NCI-H2171 (cell line): ENCODE measurements around the gene COBL.

Experiments
- DNase-seq: peaks from one replicate; lab custom pipeline; 2025; lab: John Stamatoyannopoulos, UW

The COBL gene

GRCh38 chr7:51307651-51308210 is 8.9 kb downstream of the COBL start:
- no peak for DNase-seq

DNA sequence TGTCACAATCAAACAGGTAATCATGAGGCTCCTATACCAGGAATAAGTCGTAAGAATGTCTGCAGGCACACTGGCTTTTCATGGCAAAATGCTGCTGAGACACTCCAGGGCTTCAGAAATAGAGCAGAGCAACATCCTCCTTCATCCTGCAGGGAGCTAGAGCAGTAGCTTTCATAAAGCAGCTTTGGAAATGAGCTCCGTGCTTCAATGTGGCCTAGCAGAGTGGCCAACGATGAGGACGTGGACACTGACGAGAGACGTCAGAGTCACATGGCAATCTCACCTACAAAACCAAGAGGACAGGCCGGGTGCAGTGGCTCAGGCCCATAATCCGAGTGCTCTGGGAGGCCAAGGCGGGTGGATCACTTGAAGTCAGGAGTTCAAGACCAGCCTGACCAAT is 9.8 kb downstream of the COBL start:
- DNase-seq, result no peak

DNA sequence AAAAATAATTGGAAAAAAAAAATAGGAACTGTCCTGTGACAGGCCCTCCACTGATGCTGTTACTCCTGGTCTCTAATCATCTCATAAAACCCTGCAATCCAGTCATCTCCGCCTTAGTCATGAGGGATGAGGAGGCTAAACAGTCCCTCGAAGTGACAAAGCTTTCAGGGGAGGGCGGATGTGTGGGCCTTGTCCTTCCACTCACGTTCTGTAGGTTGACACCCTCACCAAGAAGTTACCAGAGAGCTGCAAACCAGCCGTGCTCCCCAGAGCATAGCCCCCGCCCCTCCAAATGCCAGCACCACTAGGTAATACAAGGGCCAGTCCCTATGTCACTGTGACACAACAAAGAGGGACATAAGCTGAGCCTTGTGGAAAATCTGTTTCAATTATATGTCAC is 11.9 kb downstream of the COBL start:
- DNase-seq, result no peak

GRCh38 chr7:51303142-51303525 is 13.5 kb downstream of the COBL start:
- DNase-seq, result no peak

DNA sequence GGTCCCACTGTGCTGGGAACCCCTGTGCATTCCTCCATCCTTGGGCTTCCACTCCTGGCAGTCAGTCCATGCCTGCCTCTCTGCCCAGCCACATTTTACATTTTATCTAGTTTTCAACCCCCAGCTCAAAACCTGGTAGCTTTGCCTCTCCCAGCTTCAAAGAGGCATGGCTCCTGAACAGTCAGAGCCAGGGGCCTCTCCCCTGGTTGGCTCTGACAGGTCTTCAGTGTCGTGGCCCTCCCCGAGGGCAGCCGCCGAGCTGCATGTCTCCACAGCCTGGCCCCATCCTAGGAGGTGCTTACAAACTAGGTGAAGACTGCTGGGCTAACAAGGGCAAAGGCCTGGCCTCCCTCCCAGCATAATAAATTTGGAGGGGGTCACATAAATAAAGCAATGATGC is 14.8 kb downstream of the COBL start:
- no peak for DNase-seq

- DNase-seq, result no peak
Observed at GRCh38 chr7:51300762-51301674, 15.6 kb downstream of the COBL start.

- DNase-seq, result no peak
Observed at GRCh38 chr7:51299391-51300133, 17.0 kb downstream of the COBL start.

DNA sequence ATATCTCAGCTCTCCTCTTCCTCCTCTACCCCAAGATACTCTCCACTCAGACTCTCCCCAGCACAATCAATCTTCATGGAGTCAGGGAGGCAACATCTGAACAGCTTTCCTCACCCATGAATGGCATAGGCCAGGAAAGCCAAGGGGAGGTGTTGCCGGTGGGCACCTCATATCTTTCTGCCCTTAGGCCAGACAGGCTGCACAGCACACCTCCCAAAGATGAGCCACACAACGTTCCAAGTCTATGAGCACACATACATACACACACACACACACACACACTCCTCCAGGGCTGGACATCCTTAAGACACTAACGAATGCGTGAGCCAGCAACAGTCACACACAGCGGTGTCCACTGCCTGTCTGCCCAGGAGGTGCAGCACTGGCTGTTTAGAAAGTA is 17.7 kb downstream of the COBL start:
- DNase-seq, result no peak

DNA sequence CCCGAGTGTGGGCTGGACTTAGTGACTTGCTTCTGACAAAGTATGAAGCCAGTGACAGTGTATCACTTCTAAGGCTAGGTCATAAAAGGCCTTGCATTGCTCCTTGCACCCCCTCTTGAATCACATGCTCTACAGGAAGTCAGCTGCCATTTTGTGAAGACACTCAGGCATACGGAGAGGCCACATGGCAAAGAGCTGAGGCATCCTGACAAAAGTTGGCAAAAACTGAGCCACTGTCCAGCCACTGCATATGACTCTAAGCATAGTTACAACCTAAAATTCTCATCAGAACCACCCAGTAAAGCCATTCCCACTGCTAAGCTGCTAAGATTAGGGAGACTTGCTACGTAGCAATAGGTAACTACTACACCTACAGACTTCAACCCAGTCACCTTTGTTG is 18.6 kb downstream of the COBL start:
- no peak for DNase-seq

DNA sequence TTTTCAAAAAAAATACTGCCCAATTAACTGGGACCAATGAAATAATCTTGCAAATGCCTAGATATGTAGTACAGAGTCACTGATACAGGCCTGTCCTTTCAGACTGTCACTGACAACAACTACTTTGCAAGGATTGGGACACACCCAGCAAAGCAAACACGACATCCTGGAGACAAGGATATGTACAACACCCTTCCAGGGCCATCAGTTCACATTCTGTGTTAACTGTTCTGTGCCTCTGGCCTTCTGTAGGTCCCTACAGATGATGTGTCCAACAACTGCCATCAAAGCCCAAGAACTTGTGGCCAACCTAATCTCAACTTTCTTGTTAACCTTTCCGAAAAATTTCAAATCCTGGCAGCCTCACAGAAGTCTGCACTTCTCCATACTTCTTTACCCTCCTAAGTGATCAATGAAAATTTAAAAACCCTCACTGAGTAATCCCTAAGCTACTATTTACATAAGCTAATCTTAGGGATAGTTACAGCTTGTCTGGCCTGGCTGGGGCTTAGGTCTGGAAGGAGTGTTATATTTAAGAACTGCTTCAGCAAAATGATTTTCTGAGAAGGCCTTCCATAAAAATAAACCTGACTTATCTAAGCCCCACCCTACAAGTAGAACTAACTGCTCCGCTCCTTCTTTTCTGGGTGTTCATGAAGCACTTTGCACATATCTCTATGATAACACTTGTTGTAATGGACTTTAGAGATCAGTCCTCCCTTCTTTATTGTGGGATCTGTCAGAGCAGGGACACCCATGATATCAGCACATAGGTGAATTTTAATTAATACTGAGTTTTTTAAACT is 21.0 kb downstream of the COBL start:
- DNase-seq, result no peak

DNA sequence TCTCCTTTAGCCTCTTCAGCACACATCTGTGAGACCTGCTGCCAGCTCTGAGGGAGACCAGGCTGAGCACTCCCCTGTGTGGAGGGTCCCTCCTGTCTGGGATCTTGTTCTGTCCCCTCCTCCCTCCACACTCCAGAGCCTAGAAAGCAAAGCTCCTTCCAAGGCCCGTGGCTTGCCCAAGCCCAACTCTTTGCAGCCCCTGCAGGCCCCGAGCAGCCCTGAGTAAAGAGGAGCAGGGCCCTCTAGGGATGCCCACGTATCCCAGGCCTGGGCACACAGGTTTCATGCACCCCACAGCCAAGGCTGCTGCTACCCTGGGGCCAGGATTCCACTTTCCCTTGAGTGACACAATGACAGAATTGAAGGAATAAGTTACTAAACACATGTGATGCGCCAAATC is 24.0 kb downstream of the COBL start:
- no peak for DNase-seq

DNA sequence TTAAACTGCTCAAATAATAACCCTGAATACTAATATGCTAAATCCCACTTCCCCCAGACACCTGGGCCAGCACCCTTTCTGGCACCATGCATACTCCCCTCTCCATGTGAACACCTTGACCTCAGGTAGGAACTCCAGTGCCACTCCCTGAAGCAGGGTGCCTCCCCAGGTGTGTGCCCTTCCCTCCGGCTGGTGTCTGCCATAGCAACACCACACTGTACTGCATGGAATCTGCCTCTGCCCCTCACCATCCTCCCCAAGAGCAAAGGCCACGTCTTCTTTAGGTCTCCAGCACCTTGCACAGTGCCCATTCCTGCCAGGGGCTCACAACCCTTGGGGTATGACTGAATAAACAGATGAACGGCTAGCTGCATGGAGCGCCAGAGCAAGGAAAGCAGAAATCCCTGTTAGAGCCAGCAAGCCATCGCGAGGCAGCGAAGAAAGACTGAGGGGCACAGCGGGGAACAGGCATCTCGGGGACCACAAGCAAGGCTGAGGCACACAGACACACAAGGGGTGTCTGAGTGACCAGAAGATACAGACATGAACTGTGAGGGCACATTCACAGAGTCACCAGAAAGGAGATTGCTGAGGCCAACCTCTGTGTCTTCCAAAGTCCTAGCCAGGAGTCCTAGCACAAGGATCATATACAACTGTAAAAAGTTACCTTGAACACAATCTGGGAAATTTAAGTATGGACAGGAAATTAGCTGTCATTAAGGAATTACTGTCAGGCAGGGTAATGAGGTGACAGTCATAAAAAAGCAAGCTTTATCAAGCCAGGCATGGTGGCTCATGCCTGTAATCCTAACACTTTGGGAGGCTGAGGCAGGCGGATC is 25.7 kb downstream of the COBL start:
- no peak for DNase-seq

DNA sequence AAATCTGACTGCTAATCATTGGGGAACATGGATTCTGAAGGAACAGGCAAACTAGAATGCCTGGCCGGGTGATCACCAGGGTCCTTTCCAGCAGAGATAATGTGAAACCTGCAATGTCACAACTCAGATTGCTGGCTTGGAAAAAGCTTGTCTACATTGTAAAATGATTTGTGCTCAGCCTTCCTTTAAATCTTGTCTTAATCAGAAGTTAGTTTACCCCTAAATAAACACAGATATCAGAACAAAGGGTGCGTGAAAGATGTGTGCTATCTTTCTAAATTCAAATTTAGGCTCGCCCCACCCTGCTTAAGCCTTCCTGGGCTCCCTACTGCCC is 26.3 kb downstream of the COBL start:
- DNase-seq, result no peak

DNA sequence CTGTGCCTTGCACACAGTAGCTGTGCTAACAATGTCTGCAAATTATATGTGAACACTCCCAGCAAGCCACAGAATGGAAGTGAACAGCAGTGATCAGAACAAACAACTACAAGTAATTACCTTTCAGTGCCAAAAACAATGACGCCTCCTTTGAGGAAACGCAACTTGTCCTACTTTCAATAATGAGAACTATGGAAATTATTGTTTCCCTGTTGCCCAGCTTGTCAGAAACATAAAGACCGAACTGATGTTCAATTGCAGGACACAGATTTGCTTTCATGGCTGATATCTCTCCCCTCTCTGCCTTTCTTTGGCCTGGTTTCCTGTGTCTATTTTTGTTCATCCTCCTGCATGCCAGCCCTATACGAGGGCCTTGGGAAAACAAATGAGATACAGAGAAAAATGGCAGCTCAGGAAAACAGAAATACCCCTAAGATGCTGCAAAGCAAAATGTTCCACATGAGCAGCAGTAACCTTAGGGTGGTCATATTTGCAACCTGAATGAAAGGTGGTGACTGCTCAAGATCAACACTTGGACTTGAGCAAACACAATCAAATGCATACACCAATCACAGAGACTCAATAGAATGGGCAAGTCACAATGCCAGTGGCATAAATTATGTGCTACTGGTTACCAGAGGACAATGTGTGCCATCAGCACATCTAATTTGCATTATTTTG is 26.8 kb downstream of the COBL start:
- no peak for DNase-seq

- DNase-seq, result no peak
Observed at GRCh38 chr7:51288896-51289622, 27.6 kb downstream of the COBL start.

DNA sequence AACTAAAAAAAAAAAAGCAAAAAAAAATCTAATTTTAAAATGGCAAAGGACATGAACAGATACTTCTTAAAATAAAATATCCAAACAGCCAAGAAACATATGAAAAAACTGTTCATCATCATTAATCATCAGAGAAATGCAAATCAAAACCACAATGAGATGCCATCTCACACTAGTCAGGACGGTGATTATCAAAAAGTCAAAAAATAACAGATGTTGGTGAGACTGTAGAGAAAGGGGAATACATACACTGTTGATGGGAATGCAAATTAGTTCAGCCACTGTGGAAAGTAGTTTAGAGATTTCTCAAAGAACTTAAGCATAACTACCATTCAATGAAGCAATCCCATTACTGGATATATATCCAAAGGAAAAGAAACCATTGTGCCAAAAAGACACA is 30.2 kb downstream of the COBL start:
- DNase-seq, result no peak

DNA sequence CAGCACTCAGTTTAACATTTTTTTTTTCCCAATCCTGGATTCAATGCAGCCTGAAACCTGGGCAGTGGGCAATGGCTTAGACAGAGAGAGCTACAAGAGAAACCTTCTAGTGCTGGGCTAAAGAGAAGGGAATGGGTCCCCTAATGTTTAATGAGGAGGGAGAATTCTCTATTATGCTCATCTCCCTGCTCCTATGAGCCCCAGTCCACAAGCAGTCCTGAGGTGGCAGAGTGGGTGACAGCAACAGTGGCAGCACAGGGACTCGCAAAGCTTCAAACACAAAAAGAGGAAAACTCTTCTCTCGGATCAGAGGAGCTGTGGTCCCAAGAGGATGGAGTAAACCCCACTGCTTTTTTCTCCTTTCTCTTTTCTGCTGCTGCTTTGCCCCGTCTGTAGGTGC is 36.5 kb downstream of the COBL start:
- no peak for DNase-seq

DNA sequence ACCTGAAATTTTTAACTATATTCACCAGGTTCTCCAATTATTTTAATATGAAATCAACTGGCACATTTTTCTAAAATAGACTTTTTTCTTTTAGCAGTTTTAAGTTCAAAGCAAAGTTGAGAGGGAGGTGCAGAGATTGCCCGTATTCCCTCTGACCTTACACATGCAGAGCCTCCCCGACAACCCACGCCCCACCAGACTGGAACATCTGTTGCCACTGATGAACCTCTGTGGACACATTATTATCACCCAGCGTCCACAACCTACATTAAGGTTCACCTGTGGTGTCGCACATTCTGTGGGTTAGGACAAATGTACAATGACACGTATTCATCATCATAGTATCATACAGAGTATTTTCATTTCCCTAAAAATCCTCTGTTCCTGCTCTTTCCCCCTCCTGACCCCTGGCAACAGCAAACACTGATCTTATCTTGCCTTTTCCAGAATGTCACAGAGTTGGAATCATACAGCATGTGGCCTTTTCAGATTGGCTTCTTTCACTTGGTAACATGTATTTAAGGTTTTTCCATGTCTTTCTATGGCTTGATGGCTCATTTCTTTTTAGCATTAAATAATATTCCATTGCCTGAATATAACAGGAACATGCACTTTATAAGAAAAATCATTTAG is 37.1 kb downstream of the COBL start:
- DNase-seq, result no peak

DNA sequence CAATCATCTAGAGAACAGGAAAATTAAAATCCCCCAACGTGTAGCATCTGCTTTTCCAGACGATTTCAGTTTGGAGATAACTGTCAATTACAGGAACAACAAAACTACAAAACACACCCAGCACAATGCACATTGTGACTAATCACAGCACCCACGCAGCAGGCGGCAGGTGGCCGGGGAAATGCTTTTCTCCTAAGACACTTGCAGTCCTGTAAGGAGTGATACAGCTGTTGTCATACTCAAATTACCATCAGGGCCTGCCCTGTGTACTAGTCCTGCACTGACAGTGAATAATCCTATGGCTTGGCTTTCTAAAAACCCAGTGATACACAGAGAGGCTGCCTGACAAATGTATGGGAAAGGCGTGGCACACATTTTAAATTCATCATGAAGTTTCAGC is 37.8 kb downstream of the COBL start:
- peak; percentile 81 for DNase-seq

DNA sequence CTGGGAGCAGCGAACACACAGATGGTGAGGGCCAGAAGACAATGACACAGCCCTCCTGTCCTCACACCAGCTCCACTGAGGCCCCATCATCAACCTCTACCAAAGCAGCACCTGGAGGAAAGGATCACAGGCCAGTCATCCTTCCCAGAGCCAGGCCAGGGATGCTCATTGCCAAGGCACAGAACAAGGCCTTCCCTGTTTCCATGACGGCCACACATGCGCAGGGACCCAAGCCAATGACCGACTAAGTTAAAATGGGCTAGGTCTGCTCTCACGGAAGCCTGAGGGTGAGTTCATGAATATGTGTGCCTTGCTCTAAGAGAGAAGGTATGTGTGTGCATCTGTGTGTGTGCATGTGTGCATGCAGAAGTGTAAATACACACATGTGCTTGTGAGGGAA is 39.6 kb downstream of the COBL start:
- DNase-seq, result no peak
